K562 (cell line): ENCODE data around the gene FAM53A. TPM values are rescaled to one million over a fixed set of nuclear protein-coding genes. Genes with fewer than 3 reads are reported as not detected.
A peak's percentile ranks its signal among the peaks of the same experiment; 100 is the strongest.

ENCODE experiments used
- ARID1B ChIP-seq: fragments of 450-650 bp; IDR thresholded peaks from 2 replicates; pipeline ENCODE4 v1.6.1; 2016; ENCODE audit warnings: antibody characterized with exemption, mild to moderate bottlenecking, inconsistent platforms
- EWSR1 ChIP-seq: fragments of 450-650 bp; IDR thresholded peaks from 2 replicates; pipeline ENCODE4 v1.6.1; 2018; ENCODE audit warnings: borderline replicate concordance, mild to moderate bottlenecking, low read depth, moderate library complexity; ENCODE audit not compliant: partially characterized antibody
- FOXA1 ChIP-seq: fragments of 450-650 bp; IDR thresholded peaks from 2 replicates; pipeline ENCODE4 v1.6.1; 2016; ENCODE audit warnings: mild to moderate bottlenecking, borderline replicate concordance
- MAFF ChIP-seq: IDR thresholded peaks from 2 replicates; pipeline ENCODE4 v1.6.1; 2012; ENCODE audit warnings: low read length, improper control_type of control experiment
- MECOM ChIP-seq: fragments of 250-450 bp; sonication (Bioruptor Pico); IDR thresholded peaks from 2 replicates; pipeline ENCODE4 v1.8.0; 2022; ENCODE audit warnings: inconsistent platforms
- MTA1 ChIP-seq: fragments of 450-650 bp; IDR thresholded peaks from 2 replicates; pipeline ENCODE4 v1.6.1; 2017; ENCODE audit warnings: borderline replicate concordance
- MTA3 ChIP-seq: fragments of 450-650 bp; formaldehyde crosslinking; IDR thresholded peaks from 2 replicates; pipeline ENCODE4 v1.6.1; 2017; ENCODE audit warnings: mild to moderate bottlenecking, borderline replicate concordance
- POLR2AphosphoS5 ChIP-seq: IDR thresholded peaks from 2 replicates; pipeline ENCODE4 v1.6.1; 2011; ENCODE audit warnings: mild to moderate bottlenecking, low read depth, low read length, moderate library complexity; ENCODE audit not compliant: control insufficient read depth, insufficient read depth
- RHOXF2B ChIP-seq: fragments of 250-450 bp; sonication (Bioruptor Pico); conservative IDR thresholded peaks from 2 replicates; pipeline ENCODE4 v1.5.1; 2021
- SREBF2 ChIP-seq: sonication (generic); formaldehyde crosslinking; IDR thresholded peaks from 2 replicates; pipeline ENCODE4 v1.4.0; 2020; ENCODE audit warnings: mild to moderate bottlenecking, missing genetic modification reagents
- TAL1 ChIP-seq: fragments of 450-650 bp; IDR thresholded peaks from 2 replicates; pipeline ENCODE4 v1.6.1; 2016; ENCODE audit warnings: mild to moderate bottlenecking
- TCF3 ChIP-seq: sonication (generic); formaldehyde crosslinking; IDR thresholded peaks from 2 replicates; pipeline ENCODE4 v1.4.0; 2020; ENCODE audit warnings: mild to moderate bottlenecking, missing genetic modification reagents
- TEAD4 ChIP-seq, 2 experiments: sonication (generic) in 1 of 2; formaldehyde crosslinking in 1 of 2; IDR thresholded peaks; 2 replicates each; pipeline versions ENCODE4 v1.6.1 to v1.8.0; 2012 to 2022; ENCODE audit warnings: borderline replicate concordance in 1 of 2, inconsistent platforms in 1 of 2, low read length in 1 of 2, mild to moderate bottlenecking in 1 of 2, missing genetic modification reagents in 1 of 2
- TSC22D4 ChIP-seq: fragments of 450-650 bp; IDR thresholded peaks from 2 replicates; pipeline ENCODE4 v1.6.1; 2016; ENCODE audit warnings: missing genetic modification characterization, missing biosample characterization, control low read depth
- YBX1 ChIP-seq: fragments of 450-650 bp; IDR thresholded peaks from 2 replicates; pipeline ENCODE4 v1.7.1; 2016; ENCODE audit warnings: mild to moderate bottlenecking
- polyA plus RNA-seq, 8 experiments: library from polyadenylated mRNA; depleted of rRNA in 4 of 8; stranded (reverse) in 5 of 8; unstranded in 3 of 8; fragments of >200 nt; fragmentation: Nextera tagmentation in 2 of 8; fragmentation: Illumina TruSeq in 1 of 8; extraction: Ambion mirVana in 2 of 8; extraction: Trizol in 1 of 8; gene quantifications; 2 replicates each; pipeline versions ENCODE4 v1.2.1 to v1.2.3, GENCODE V29; 2011 to 2014; ENCODE audit warnings: inconsistent platforms in 1 of 8, missing spikeins in 1 of 8
- total RNA-seq, 7 experiments: library from RNA; depleted of rRNA in 6 of 7; stranded (reverse); fragments of >200 nt in 6 of 7; fragmentation: Illumina TruSeq in 2 of 7; extraction: Trizol in 2 of 7; gene quantifications; 2 replicates each; pipeline versions ENCODE4 v1.2.1 to v1.2.3, GENCODE V29; 2011 to 2021; ENCODE audit warnings: low replicate concordance in 1 of 7
- TF ChIP-seq, protein P1 (sequence below): fragments of 250-450 bp; sonication (Bioruptor Pico); IDR thresholded peaks from 2 replicates; pipeline ENCODE4 v1.5.0; 2020; ENCODE audit warnings: mild to moderate bottlenecking, borderline replicate concordance
- TF ChIP-seq, protein P2 (sequence below): fragments of 250-450 bp; sonication (Bioruptor Pico); IDR thresholded peaks from 2 replicates; pipeline ENCODE4 v1.8.0; 2022; ENCODE audit warnings: moderate library complexity, mild to moderate bottlenecking, inconsistent platforms
- TF ChIP-seq, protein P3 (sequence below): fragments of 450-650 bp; IDR thresholded peaks from 2 replicates; pipeline ENCODE4 v1.7.0; 2016; ENCODE audit warnings: borderline replicate concordance
- TF ChIP-seq, protein P4 (sequence below): fragments of 450-650 bp; IDR thresholded peaks from 2 replicates; pipeline ENCODE4 v1.6.1; 2017; ENCODE audit warnings: antibody characterized with exemption, mild to moderate bottlenecking

FAM53A gene
- total and polyA plus RNA-seq, 9 of the 15 experiments (the other 6 are each of a cell fraction or from before 2014, with no cell fraction given), result 0.53 to 2.7 (median 1.4) TPM; not detected in 2

DNA sequence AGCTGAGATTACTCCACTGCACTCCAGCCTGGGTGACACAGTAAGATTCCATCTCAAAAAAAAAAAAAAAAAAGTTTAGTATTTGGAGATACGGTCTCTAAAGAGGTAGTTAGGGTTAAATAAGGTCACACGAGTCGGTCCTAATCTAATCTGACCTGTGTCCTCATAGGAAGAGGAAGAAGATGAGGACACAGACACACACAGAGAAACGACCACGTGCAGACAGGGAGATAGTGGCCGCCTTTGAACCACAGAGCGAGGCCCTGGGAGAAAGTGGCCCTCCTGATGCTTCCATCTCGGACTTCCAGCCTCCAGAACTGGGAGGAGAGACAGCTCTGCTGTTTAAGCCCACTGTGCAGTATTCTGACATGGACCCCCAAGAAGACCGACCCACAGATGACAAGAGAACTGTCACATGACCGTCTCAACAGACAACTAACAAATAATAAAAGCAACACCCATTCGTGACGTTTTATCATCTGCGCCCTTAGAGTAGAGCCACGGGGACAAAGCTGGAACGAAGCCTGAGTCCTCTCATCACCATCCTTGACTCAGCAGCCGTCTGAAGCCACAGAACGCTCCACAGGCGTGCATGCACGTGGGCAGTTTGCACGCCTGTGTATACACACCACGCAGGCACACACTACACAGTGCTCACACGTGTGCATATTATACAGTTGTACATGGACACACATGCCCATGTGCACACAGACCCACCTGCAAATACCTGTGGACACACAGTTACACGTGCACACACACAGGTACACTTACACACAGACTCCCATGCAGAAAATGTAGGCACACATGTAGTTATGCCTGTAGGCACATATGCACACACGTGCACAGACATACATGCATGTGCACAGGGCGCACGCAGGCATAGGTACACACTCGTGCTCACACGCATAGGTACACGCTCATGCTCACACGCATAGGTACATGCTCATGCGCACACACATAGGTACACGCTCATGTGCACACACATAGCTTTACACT, 51.7 kb downstream of the FAM53A start (continued):
- TF ChIP-seq, protein P1, sequence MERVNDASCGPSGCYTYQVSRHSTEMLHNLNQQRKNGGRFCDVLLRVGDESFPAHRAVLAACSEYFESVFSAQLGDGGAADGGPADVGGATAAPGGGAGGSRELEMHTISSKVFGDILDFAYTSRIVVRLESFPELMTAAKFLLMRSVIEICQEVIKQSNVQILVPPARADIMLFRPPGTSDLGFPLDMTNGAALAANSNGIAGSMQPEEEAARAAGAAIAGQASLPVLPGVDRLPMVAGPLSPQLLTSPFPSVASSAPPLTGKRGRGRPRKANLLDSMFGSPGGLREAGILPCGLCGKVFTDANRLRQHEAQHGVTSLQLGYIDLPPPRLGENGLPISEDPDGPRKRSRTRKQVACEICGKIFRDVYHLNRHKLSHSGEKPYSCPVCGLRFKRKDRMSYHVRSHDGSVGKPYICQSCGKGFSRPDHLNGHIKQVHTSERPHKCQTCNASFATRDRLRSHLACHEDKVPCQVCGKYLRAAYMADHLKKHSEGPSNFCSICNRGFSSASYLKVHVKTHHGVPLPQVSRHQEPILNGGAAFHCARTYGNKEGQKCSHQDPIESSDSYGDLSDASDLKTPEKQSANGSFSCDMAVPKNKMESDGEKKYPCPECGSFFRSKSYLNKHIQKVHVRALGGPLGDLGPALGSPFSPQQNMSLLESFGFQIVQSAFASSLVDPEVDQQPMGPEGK (CRISPR knock-in tag), result no peak
- TF ChIP-seq MECOM, result peak; percentile 90
- no peak for TF ChIP-seq POLR2AphosphoS5
- peak; percentile 90 for TF ChIP-seq MTA1
- no peak for TF ChIP-seq TSC22D4
- TF ChIP-seq RHOXF2B (CRISPR knock-in tag), result no peak
- TF ChIP-seq TEAD4 (IDR thresholded peaks at IDR 0.05; ENCODE audit: low read length), result 0 out of 2 replicates have a peak, but pooled peaks have one; percentile 58
- peak; percentile 77; the same call in 1 of the 2 replicates for TF ChIP-seq TEAD4 (CRISPR knock-in tag; IDR thresholded peaks at IDR 0.05; ENCODE audit: borderline replicate concordance)
- TF ChIP-seq, protein P2, sequence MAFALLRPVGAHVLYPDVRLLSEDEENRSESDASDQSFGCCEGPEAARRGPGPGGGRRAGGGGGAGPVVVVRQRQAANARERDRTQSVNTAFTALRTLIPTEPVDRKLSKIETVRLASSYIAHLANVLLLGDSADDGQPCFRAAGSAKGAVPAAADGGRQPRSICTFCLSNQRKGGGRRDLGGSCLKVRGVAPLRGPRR (CRISPR knock-in tag), result no peak
- no peak for TF ChIP-seq SREBF2 (CRISPR knock-in tag)
- TF ChIP-seq TCF3 (CRISPR knock-in tag), result peak; percentile 52
- TF ChIP-seq, protein P3, sequence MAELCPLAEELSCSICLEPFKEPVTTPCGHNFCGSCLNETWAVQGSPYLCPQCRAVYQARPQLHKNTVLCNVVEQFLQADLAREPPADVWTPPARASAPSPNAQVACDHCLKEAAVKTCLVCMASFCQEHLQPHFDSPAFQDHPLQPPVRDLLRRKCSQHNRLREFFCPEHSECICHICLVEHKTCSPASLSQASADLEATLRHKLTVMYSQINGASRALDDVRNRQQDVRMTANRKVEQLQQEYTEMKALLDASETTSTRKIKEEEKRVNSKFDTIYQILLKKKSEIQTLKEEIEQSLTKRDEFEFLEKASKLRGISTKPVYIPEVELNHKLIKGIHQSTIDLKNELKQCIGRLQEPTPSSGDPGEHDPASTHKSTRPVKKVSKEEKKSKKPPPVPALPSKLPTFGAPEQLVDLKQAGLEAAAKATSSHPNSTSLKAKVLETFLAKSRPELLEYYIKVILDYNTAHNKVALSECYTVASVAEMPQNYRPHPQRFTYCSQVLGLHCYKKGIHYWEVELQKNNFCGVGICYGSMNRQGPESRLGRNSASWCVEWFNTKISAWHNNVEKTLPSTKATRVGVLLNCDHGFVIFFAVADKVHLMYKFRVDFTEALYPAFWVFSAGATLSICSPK, result no peak
- no peak for TF ChIP-seq FOXA1
- TF ChIP-seq, protein P4, sequence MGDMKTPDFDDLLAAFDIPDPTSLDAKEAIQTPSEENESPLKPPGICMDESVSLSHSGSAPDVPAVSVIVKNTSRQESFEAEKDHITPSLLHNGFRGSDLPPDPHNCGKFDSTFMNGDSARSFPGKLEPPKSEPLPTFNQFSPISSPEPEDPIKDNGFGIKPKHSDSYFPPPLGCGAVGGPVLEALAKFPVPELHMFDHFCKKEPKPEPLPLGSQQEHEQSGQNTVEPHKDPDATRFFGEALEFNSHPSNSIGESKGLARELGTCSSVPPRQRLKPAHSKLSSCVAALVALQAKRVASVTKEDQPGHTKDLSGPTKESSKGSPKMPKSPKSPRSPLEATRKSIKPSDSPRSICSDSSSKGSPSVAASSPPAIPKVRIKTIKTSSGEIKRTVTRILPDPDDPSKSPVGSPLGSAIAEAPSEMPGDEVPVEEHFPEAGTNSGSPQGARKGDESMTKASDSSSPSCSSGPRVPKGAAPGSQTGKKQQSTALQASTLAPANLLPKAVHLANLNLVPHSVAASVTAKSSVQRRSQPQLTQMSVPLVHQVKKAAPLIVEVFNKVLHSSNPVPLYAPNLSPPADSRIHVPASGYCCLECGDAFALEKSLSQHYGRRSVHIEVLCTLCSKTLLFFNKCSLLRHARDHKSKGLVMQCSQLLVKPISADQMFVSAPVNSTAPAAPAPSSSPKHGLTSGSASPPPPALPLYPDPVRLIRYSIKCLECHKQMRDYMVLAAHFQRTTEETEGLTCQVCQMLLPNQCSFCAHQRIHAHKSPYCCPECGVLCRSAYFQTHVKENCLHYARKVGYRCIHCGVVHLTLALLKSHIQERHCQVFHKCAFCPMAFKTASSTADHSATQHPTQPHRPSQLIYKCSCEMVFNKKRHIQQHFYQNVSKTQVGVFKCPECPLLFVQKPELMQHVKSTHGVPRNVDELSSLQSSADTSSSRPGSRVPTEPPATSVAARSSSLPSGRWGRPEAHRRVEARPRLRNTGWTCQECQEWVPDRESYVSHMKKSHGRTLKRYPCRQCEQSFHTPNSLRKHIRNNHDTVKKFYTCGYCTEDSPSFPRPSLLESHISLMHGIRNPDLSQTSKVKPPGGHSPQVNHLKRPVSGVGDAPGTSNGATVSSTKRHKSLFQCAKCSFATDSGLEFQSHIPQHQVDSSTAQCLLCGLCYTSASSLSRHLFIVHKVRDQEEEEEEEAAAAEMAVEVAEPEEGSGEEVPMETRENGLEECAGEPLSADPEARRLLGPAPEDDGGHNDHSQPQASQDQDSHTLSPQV, result no peak
- no peak for TF ChIP-seq MAFF
- TF ChIP-seq EWSR1, result no peak
- peak; percentile 69 for TF ChIP-seq ARID1B
- TF ChIP-seq MTA3, result peak; percentile 22; the same call in 1 of the 2 replicates
- peak; percentile 57 for TF ChIP-seq TAL1
- TF ChIP-seq YBX1, result no peak
